Measurements from ENCODE around the gene STK11IP. TPM values are rescaled to one million over a fixed set of nuclear protein-coding genes. Genes with fewer than 3 reads are reported as not detected.

Gene STK11IP
- total and polyA plus RNA-seq, 2 of the 13 experiments (the other 11 are each of a cell fraction or from before 2014, with no cell fraction given): 12.8 to 24.0 TPM

- Histone ChIP-seq H3K27me3 (ENCODE audit: control insufficient read depth in 1 of 2, insufficient read depth in 2 of 2, low read length in 2 of 2) (peaks cover 14 to 72% of the 10 kb centered on the region in 2 experiments), H3K27ac (ENCODE audit: extremely low read length, insufficient read depth, low read length) (no peak overlapping the region), H3K4me3 (replicated peaks in 1 of 3; ENCODE audit: insufficient read depth in 1 of 3, low read depth in 2 of 3, low read length in 3 of 3) (peak overlapping the region in 1 of 3 experiments; percentile 36; a peak in 1 of 6 replicates), H3K9ac (ENCODE audit: insufficient read depth, low read depth, low read length) (no peak overlapping the region), H3K9me3 (ENCODE audit: low read length) (no peaks in the 10 kb centered on the region), H3K36me3 (replicated peaks in 1 of 2; ENCODE audit: control insufficient read depth in 1 of 2, insufficient read depth in 2 of 2, low read length in 2 of 2) (no peaks in the 10 kb centered on the region), H3K4me2 (ENCODE audit: low read depth, low read length) (peak overlapping the region; percentile 69; the same call in 1 of the 2 replicates), H3K4me1 (ENCODE audit: insufficient read depth, low read length) (peaks cover 29% of the 10 kb centered on the region), H4K20me1 (ENCODE audit: insufficient read depth, low read length) (no peaks in the 10 kb centered on the region), H3K79me2 (ENCODE audit: insufficient read depth, low read length) (no peaks in the 10 kb centered on the region), H2AFZ (ENCODE audit: low read length) (no peak overlapping the region)
- intact Hi-C loops (cut with micrococcal nuclease; ENCODE audit: unreplicated experiment) (loop anchor here (2.0 kb wide), 1 partner anchor 46 kb away; no protein-coding TSS in a partner anchor), in situ Hi-C loops (cut with HindIII; ENCODE audit: extremely low pct_ligation_motif_present, low pct_unique_long_range_greater_than_20kb) (loop anchor here (5.0 kb wide), 1 partner anchor 101 kb away; the partner anchor contains the start of genes CHPF and TMEM198)
- DNase-seq (ENCODE audit: low spot score) (no peak), ATAC-seq (peak; percentile 4), FAIRE-seq (no peak)
- POLR2A ChIA-PET: interaction anchor here (1.4 to 1.5 kb wide), 2 partner anchors 72 to 103 kb away, joined by 4 read pairs; partner anchors contain the start of genes INHA and OBSL1
- TF ChIP-seq PHF21A (CRISPR knock-in tag; IDR thresholded peaks at IDR 0.05) (0 out of 2 replicates have a peak, but pooled peaks have one; percentile 8), AGO2 (optimal IDR thresholded peaks at IDR 0.05; ENCODE audit: low read depth, low read length) (no peak), ZNF451 (CRISPR knock-in tag; IDR thresholded peaks at IDR 0.05) (0 out of 2 replicates have a peak, but pooled peaks have one; percentile 6), ATM (IDR thresholded peaks at IDR 0.05; ENCODE audit: borderline replicate concordance) (no peak)
- TF ChIP-seq, protein P1, sequence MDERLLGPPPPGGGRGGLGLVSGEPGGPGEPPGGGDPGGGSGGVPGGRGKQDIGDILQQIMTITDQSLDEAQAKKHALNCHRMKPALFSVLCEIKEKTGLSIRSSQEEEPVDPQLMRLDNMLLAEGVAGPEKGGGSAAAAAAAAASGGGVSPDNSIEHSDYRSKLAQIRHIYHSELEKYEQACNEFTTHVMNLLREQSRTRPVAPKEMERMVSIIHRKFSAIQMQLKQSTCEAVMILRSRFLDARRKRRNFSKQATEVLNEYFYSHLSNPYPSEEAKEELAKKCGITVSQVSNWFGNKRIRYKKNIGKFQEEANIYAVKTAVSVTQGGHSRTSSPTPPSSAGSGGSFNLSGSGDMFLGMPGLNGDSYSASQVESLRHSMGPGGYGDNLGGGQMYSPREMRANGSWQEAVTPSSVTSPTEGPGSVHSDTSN (CRISPR knock-in tag; IDR thresholded peaks at IDR 0.05): 0 out of 2 replicates have a peak, but pooled peaks have one; percentile 3
- no TSS peak for BruUV-seq (replicated peaks)
- CTCF ChIA-PET (ENCODE audit: low intra/inter-chr PET ratio, low total read pairs): interaction anchor here (0.6 to 4.3 kb wide), 12 partner anchors 24 to 240 kb away, joined by 3 to 127 read pairs (median 6); partner anchors contain the start of genes CHPF, INHA, OBSL1 and STK11IP
- WGBS (ENCODE audit: low lambda C conversion rate): 58% methylated on average over 7 of the region's 7 CpGs
These were observed 45.4 kb downstream of the STK11IP start for GRCh38 chr2:219643084-219643473.

Measured in HepG2 (cell line).